ENCODE results near the gene MED10.
"Not testable (repeated sequence)": the region's sequence is repeated elsewhere in the genome, so short reads cannot be mapped to it uniquely, and the experiment has no call there.

The MED10 gene

DNA sequence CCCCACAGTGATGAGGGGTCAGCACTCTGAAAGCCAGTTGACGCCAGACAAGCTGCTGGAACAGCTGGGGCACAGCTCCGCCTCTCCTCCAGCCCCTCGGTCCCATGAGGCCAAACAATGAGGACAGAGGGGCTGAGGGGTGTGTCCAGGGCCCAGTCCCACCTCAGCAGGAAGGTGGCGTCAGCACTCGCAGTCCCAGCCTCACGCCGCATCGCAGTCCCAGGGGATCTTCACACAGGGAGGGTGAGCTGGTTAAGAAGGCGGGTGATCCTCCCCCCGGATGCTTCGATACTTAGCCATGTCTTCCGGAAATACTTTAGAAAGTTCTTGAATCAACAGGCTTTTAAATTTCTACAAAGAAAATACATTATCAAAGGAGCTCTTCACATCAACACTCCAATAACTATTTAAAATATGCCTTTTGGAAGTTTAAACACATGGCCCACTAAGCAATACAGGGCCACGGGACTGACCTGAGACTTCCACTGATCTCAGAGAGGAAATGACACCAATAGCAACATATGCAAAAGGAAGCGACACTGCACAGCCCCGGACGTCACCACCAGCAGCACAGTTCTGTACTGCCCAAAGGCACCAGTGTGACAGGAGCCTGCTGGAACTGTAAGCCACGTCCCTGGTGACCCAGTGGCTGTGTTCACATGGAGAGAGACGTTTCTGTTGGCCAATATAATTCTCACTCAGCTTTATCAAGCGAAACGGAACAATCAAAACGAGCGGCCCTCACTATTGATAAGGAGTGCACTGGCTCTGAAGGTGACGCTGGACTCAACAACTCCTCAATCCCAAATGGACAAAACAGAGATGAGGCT, 5.9 kb downstream of the MED10 start:
- DNase-seq, result no peak

DNA sequence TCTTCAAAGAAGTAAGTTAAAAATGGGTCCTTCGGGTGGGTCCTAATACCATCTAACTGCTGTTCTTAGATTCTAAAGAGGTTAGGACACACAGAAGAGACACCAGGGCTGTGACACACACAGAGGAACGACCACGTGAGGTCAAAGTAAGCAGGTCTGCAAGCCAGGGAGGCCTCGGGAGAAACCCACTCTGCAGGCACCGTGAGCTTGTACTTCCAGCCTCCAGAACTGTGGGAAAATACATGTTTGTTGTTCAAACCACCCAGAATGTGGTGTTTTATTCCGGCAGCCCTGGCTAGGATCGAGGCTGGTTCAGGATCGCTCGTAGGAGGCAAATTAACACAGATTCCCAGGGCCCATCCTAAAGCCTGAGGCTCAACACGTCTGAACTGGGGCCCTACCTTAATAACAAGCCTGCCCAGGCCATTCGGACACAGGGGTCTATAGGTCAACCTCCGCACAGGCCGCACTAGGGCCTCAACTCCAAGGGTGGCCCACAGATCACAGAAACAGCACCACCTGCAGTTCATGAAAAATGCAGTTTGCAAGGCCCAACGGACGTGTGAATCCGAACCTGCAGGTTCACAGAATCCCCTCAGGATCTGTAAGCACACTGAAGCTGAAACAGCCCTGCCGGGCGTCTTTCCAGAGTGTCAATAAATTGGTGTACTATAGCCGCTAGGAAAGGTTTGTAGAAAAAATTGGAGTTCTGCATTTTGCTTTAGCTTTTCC, 7.1 kb downstream of the MED10 start:
- no peak for DNase-seq

DNA sequence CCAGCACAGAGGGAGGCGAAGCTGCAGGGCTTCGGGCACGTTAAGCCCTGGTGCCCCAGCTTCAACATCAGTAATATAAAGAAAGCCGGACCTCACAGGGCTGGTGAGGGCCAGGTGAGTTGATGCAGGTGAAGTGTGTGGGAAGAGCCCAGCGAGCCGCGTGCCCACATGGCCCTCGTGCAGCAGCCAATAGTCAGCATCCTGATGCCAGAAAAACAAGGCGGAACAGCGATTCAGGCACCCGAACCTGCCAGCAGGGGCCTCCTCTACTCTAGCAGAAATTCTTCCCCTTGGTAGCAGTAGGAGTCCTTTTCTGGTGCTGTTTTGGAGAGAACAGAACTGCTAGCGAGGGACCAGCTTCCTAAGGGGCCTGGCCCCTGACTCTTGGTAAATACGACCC, 7.8 kb downstream of the MED10 start:
- no peak for DNase-seq

GRCh38 chr5:6365977-6366590, 12.3 kb downstream of the MED10 start:
- DNase-seq, result no peak

GRCh38 chr5:6365142-6365976, 13.0 kb downstream of the MED10 start:
- no peak for DNase-seq

- not testable (repeated sequence) for DNase-seq
Observed at GRCh38 chr5:6363454-6364011, 14.8 kb downstream of the MED10 start.

DNA sequence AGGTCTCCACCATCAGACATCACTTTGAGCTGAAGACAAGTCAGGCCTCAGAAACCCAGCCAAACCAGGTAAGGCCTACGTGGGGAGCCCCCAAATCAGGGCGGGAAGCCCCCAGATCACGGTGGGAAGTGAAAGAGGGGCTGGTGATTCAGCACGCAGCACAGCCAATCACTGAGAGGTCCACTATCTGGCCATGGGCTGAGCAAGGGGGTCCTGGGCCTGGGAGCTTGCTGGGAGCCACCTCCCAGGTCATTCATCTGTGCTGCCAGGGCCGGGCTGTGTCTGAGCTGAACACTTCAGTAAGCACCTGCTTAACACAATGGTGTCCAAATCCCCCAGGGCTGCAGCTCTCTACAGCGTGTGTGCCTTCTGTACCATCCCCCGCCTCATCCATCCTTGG, 15.5 kb downstream of the MED10 start:
- DNase-seq, result no peak

DNA sequence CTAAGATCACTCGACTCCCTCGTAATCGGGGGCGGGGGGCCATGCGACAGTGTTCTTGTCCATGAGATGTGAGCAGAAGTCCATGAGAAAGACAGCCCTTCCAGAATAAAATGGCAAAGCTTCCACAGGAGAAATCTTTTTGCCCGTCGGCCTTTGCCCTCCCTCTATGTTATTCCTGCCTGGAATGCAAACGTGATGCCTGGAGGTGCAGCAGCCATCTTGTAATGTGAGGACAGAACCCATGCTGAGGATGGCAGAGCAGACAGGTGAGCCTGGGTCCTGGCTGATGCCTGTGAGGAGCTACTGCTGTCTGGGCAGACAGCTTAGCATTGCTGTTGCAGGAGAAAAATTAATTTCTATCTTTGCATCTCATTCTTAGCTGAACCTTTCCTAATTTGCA, 17.2 kb downstream of the MED10 start:
- DNase-seq, result no peak

DNA sequence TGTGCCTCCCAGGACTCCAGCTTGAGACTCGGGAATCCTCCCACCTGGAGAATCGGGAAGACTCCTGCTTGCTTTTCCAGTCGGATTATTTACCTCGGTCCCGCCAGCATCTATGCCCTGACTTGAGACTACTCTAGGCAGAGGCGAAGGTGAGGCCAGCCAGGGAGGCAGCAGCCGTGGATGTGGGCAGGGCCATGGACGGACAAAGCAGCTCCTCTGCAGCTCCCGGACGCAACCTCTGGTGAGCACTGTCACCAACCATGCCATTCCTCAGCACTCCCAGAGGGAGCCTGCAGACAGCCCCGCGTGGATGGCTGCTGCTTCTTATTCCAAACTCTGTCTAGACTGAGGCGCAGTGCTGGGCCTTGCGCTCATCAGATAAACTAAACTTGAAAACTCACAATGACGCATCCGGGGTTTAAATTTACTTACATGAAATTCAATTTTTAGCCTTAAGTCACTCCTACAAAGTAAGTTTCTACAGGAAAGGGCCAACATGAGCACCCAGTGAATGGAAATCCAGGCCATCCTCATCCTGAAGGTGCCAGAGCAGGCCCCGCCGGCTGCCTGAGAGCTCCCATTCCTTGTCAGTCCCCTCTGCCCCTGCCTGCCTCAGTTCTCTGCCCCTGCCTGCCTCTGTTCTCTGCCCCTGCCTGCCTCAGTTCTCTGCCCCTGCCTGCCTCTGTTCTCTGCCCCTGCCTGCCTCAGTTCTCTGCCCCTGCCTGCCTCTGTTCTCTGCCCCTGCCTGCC, 17.8 kb downstream of the MED10 start:
- DNase-seq, result no peak

DNA sequence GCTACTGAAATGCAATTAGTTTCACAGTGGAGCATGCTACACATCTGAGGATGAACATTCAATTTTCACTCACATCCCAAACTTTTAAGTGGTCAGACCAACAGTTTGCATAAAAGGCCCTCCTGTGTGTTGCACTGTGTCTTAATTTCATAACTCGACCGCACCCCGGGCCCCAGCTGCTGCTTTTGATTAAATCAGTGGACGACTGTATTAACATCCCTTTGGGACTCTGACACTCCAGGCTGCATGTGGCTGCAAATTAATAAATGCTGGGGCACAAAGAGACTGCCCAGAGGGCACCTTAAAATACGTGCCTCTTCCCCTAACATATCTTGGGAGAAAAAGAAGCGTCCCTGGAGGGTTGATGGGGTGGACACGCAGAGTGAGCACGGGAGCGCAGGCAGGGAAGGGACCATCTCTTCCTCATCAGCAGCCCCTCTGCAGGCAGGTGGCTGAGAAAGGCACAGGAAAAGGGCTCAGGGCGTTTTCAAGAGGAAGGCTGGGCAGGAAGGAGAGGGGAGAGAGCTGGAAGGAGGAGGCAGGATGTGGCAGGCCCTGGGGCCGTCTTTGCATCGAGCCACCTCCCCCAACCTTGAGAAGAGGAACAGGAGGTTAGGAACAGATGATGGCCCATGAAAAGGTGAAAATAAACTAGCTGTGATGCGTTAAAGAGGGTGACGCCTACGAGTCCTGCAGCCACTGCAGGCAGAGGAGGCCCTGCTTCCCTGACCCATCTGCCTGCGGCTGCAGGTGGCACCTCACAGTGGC, 18.6 kb downstream of the MED10 start:
- DNase-seq, result no peak

DNA sequence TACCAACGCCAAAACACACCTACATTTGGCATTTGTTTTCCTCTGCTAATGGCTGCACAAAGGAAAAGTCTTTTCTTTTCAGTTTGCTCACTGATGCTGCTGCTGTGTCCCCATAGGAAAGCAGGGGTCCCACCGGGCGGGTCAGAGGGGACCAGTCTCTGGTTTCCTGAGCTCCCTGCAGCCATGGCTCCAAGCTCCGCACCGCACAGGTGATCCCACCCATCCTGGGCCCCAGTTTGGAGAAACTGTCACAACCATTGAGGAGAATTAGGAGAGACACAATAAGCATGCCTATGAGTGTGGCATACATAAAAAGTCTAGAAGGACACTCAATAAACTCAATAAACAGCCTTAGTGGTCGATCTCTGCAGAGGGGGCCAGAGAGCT, 19.9 kb downstream of the MED10 start:
- DNase-seq, result no peak

DNA sequence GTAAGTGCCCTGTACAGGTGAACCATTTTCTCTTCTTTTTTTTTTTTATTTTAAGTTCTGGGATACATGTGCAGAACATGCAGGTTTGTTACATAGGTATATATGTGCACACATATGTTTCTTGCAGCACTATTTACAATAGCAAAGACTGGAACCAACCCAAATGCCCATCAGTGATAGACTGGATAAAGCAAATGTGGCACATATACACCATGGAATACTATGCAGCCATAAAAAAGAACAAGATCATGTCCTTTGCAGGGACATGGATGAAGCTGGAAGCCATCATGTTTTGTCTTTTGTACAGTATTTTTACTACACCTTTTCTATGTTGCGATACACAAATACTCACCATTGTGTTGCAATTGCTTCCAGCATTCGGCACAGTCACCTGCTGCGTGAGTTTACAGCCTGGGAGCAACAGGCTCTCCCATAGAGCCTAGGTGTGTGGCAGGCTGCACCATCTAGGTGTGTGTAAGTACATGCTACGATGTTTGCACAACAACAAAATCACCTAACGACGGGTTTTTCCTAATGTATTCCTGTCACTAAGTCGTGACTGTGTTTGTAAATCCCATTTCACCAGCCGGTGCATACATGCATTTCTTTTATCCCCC, 20.4 kb downstream of the MED10 start:
- DNase-seq, result not testable (repeated sequence)

- no peak for DNase-seq
Observed at GRCh38 chr5:6356578-6357164, 21.7 kb downstream of the MED10 start.

- DNase-seq, result no peak
Observed at GRCh38 chr5:6355294-6355693, 23.1 kb downstream of the MED10 start.

DNA sequence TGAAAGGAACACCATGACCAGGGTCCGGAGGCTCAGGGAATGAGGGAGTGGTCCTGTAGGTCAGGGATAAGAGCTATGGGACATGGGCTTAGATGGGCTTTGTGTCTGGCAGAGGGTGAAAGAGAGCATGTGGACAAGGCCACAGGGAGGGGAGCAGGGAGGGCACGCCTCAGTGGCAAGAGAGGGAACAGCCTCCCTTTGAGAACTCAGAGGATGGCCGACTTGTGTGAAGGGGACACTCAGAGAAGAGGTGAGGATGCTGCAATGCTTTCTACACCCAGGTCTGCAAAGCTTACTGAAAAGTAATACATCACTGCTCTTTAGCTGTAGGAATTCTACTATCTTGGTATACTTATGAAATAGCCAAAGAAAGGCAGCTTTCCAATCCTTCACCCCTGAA, 23.5 kb downstream of the MED10 start:
- no peak for DNase-seq

DNA sequence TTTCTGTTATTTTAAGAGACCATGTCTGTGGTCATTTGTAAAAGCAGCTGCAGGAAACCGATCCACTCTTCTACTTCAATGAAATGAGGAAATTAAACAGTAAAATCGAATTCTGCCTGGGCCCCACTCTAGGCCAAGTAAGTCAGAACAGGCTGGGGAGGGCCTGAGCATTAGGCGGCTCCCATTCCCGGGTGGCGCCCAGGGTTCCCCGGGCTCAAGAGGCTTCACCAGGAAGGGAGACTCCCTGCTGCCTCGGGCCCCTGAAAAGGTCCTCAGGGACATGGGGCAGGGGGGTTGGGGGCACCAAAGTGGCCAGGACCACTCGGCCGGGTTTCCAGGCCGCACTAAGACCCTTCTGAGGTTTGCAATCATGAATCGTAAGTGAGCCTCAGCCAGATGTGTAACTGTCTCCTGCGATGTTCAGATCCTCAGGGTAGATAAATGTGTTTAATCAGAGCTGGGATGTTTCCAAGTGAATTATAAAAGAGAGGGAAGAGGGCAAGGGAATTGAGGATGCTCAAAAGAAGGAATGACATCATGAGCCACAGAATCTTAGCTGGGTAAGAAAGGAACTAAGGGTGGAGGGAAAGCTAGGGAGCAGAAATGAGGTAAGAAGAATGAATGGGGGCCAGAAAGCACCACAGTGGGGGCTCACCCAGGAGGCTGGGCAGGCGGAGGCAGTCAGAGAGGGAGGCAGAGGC, 24.6 kb downstream of the MED10 start:
- no peak for DNase-seq

- no peak for DNase-seq
Observed at GRCh38 chr5:6350277-6351090, 27.9 kb downstream of the MED10 start.

- no peak for DNase-seq
Observed at GRCh38 chr5:6349387-6349786, 29.0 kb downstream of the MED10 start.

Data from NCI-H510A (cell line).